ENCODE results near the gene RABEP2. TPM values are rescaled to one million over a fixed set of nuclear protein-coding genes. Genes with fewer than 3 reads are reported as not detected.

Gene RABEP2
- total RNA-seq, 2 experiments from 2014 or later: 84.8 to 87.2 TPM

DNA sequence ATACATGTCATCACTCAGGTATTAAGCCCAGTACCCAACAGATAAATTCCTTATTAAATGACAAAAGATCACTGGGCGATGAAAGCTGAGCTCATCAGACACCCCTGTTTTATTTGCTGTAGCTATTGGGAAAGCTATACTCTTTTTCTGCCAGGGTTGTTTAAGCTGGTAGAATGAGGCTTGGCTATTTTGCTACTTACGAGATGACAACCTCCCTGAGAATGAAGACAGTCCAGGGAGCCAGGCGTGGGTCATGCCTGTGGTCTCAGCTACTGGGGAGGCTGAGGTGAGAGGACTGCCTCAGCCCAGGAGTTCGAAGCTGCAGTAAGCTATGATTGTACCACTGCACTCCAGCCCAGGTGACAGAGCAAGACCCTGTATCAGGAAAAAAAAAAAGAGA lies 65.7 kb downstream of the RABEP2 start:
- POLR2A ChIA-PET: interaction anchor here (0.7 to 1.1 kb wide), 4 partner anchors 10 to 73 kb away, joined by 3 to 4 read pairs (median 4); no protein-coding TSS in a partner anchor
- no peaks in the 10 kb centered on the region for H3K9me3 ChIP-seq (ENCODE audit: low read length)
- DNase-seq (ENCODE audit: low spot score): no peak
- H3K9me2 ChIP-seq (ENCODE audit: insufficient read depth, low read length): no peaks in the 10 kb centered on the region
- TF ChIP-seq, protein P1, sequence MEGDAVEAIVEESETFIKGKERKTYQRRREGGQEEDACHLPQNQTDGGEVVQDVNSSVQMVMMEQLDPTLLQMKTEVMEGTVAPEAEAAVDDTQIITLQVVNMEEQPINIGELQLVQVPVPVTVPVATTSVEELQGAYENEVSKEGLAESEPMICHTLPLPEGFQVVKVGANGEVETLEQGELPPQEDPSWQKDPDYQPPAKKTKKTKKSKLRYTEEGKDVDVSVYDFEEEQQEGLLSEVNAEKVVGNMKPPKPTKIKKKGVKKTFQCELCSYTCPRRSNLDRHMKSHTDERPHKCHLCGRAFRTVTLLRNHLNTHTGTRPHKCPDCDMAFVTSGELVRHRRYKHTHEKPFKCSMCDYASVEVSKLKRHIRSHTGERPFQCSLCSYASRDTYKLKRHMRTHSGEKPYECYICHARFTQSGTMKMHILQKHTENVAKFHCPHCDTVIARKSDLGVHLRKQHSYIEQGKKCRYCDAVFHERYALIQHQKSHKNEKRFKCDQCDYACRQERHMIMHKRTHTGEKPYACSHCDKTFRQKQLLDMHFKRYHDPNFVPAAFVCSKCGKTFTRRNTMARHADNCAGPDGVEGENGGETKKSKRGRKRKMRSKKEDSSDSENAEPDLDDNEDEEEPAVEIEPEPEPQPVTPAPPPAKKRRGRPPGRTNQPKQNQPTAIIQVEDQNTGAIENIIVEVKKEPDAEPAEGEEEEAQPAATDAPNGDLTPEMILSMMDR (conservative IDR thresholded peaks at IDR 0.05; ENCODE audit: low read length): no peak
- no peak for TF ChIP-seq EZH2phosphoT487 (IDR thresholded peaks at IDR 0.05; ENCODE audit: borderline replicate concordance, low read depth, low read length)
- peaks cover 20% of the 10 kb centered on the region for H3K79me2 ChIP-seq (ENCODE audit: insufficient read depth, low read depth, low read length)
- CTCF ChIA-PET (ENCODE audit: unreplicated experiment): no interaction called here
- no TSS peak for BruUV-seq (replicated peaks)
- no peak overlapping the region for H3K4me3 ChIP-seq (ENCODE audit: low read depth, low read length, poor library complexity, severe bottlenecking)
- no peak overlapping the region for H3K4me2 ChIP-seq (ENCODE audit: low read length)
- H3K27ac ChIP-seq (ENCODE audit: low read depth, low read length, poor library complexity, severe bottlenecking): no peak overlapping the region
- H2AFZ ChIP-seq (ENCODE audit: low read length): no peak overlapping the region
- H4K20me1 ChIP-seq (ENCODE audit: insufficient read depth, low read length): no peaks in the 10 kb centered on the region; the same call in 1 of the 2 replicates
- intact Hi-C loops (cut with micrococcal nuclease; ENCODE audit: unreplicated experiment): no loop called here
- H3K4me1 ChIP-seq (ENCODE audit: insufficient read depth, low read length, poor library complexity, severe bottlenecking): peaks cover 10% of the 10 kb centered on the region
- H3K36me3 ChIP-seq (ENCODE audit: insufficient read depth, low read length): no peaks in the 10 kb centered on the region

DNA sequence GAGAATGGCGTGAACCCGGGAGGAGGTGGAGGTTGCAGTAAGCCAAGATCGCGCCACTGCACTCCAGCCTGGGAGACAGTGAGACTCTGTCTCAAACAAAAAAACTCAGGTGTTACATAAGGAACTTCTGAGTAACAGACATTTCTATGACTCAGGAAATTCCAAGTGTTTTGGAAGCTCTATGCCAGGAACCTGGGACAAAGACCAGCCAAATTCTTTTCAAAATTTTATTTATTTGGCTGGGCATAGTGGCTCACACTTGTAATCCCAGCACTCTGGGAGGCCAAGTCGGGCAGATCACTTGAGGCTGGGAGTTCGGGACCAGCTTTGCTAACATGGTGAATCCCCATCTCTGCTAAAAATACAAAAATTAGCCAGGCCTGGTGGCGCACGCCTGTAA lies 66.6 kb downstream of the RABEP2 start:
- no peak overlapping the region for H3K4me3 ChIP-seq (ENCODE audit: low read depth, low read length, poor library complexity, severe bottlenecking)
- no peaks in the 10 kb centered on the region for H4K20me1 ChIP-seq (ENCODE audit: insufficient read depth, low read length)
- no peaks in the 10 kb centered on the region for H3K36me3 ChIP-seq (ENCODE audit: insufficient read depth, low read length)
- H3K27ac ChIP-seq (ENCODE audit: low read depth, low read length, poor library complexity, severe bottlenecking): no peak overlapping the region
- no peak overlapping the region for H3K4me2 ChIP-seq (ENCODE audit: low read length)
- intact Hi-C loops (cut with micrococcal nuclease; ENCODE audit: unreplicated experiment): no loop called here
- no peak overlapping the region for H2AFZ ChIP-seq (ENCODE audit: low read length)
- TF ChIP-seq, protein P1 (conservative IDR thresholded peaks at IDR 0.05; ENCODE audit: low read length): no peak
- TF ChIP-seq EZH2phosphoT487 (IDR thresholded peaks at IDR 0.05; ENCODE audit: borderline replicate concordance, low read depth, low read length): no peak
- BruUV-seq (replicated peaks): no TSS peak
- H3K9me3 ChIP-seq (ENCODE audit: low read length): no peaks in the 10 kb centered on the region
- peaks cover 8% of the 10 kb centered on the region for H3K4me1 ChIP-seq (ENCODE audit: insufficient read depth, low read length, poor library complexity, severe bottlenecking)
- POLR2A ChIA-PET: no interaction called here
- H3K9me2 ChIP-seq (ENCODE audit: insufficient read depth, low read length): no peaks in the 10 kb centered on the region
- CTCF ChIA-PET (ENCODE audit: unreplicated experiment): no interaction called here
- no peak for DNase-seq (ENCODE audit: low spot score)
- peaks cover 14% of the 10 kb centered on the region; the same call in 1 of the 2 replicates for H3K79me2 ChIP-seq (ENCODE audit: insufficient read depth, low read depth, low read length)

Small RNA genes within 50 kb of the gene (small RNA-seq; reads per million reads assigned to genes)
- not detected for gene RF00416

Other genes with a start within 250 kb of the RABEP2 start
- 259 and 284 TPM in 2 replicates for gene EIF3C, start 213.8 kb downstream of the RABEP2 start, total RNA-seq (2014; rRNA removed; shearing (Covaris generic))
- 727 and 840 TPM in 2 replicates for gene EIF3C, start 213.8 kb downstream of the RABEP2 start, total RNA-seq (2022)
- gene NPIPB9, start 173.5 kb downstream of the RABEP2 start, total RNA-seq (2014; rRNA removed; shearing (Covaris generic)): 2.9 and 3.6 TPM in 2 replicates
- gene NPIPB9, start 173.5 kb downstream of the RABEP2 start, total RNA-seq (2022): 7.1 and 10.7 TPM in 2 replicates
- 108 and 109 TPM in 2 replicates for gene ATXN2L, start 102.2 kb downstream of the RABEP2 start, total RNA-seq (2014; rRNA removed; shearing (Covaris generic))
- gene ATXN2L, start 102.2 kb downstream of the RABEP2 start, total RNA-seq (2022): 451 and 487 TPM in 2 replicates
- 160 and 184 TPM in 2 replicates for gene TUFM, start 78.9 kb downstream of the RABEP2 start, total RNA-seq (2014; rRNA removed; shearing (Covaris generic))
- 176 and 211 TPM in 2 replicates for gene TUFM, start 78.9 kb downstream of the RABEP2 start, total RNA-seq (2022)
- 29.8 and 59.8 TPM in 2 replicates for gene SH2B1, start 61.4 kb downstream of the RABEP2 start, total RNA-seq (2014; rRNA removed; shearing (Covaris generic))
- gene SH2B1, start 61.4 kb downstream of the RABEP2 start, total RNA-seq (2022): 76.5 and 92.9 TPM in 2 replicates
- 1.0 and 5.0 TPM in 2 replicates for gene ATP2A1, start 46.8 kb downstream of the RABEP2 start, total RNA-seq (2014; rRNA removed; shearing (Covaris generic))
- 4.4 and 5.0 TPM in 2 replicates for gene ATP2A1, start 46.8 kb downstream of the RABEP2 start, total RNA-seq (2022)
- 139 and 141 TPM in 2 replicates for gene CD19, start 6.7 kb upstream of the RABEP2 start, total RNA-seq (2014; rRNA removed; shearing (Covaris generic))
- 131 and 134 TPM in 2 replicates for gene CD19, start 6.7 kb upstream of the RABEP2 start, total RNA-seq (2022)
- 68.8 and 73.0 TPM in 2 replicates for gene NFATC2IP, start 25.7 kb upstream of the RABEP2 start, total RNA-seq (2014; rRNA removed; shearing (Covaris generic))
- gene NFATC2IP, start 25.7 kb upstream of the RABEP2 start, total RNA-seq (2022): 104 and 114 TPM in 2 replicates
- 12.4 and 20.1 TPM in 2 replicates for gene SPNS1, start 49.5 kb upstream of the RABEP2 start, total RNA-seq (2014; rRNA removed; shearing (Covaris generic))
- gene SPNS1, start 49.5 kb upstream of the RABEP2 start, total RNA-seq (2022): 20.4 and 21.5 TPM in 2 replicates
- 17.5 and 17.7 TPM in 2 replicates for gene LAT, start 59.8 kb upstream of the RABEP2 start, total RNA-seq (2014; rRNA removed; shearing (Covaris generic))
- 19.8 and 20.0 TPM in 2 replicates for gene LAT, start 59.8 kb upstream of the RABEP2 start, total RNA-seq (2022)

Measured in OCI-LY7 (cell line).